Loucy (cell line): ENCODE results near the gene WNT4.

Experiments used
- H2AFZ ChIP-seq: fragments of 200-600 bp; sonication (generic); 2 replicates; pipeline ENCODE4 v1.6.0; 2016; ENCODE audit warnings: antibody characterized with exemption, mild to moderate bottlenecking, low read length, moderate library complexity
- H3F3A ChIP-seq: fragments of 200-600 bp; 2 replicates; pipeline ENCODE4 v1.6.0; 2016; ENCODE audit warnings: antibody characterized with exemption, low read depth, mild to moderate bottlenecking
- H3K27me3 ChIP-seq: fragments of 200-600 bp; sonication (generic); 2 replicates; pipeline ENCODE4 v1.6.1; 2014; ENCODE audit warnings: low read length, mild to moderate bottlenecking; ENCODE audit not compliant: insufficient read depth, poor library complexity, severe bottlenecking
- H3K36me3 ChIP-seq: fragments of 200-600 bp; sonication (generic); 2 replicates; pipeline ENCODE4 v1.6.1; 2016; ENCODE audit warnings: low read length; ENCODE audit not compliant: insufficient read depth
- H3K4me1 ChIP-seq: fragments of 200-600 bp; sonication (generic); 2 replicates; pipeline ENCODE4 v1.5.1; 2014; ENCODE audit warnings: low read length, mild to moderate bottlenecking; ENCODE audit not compliant: insufficient read depth, poor library complexity, severe bottlenecking
- H3K4me2 ChIP-seq: fragments of 200-600 bp; sonication (generic); 2 replicates; pipeline ENCODE4 v1.6.0; 2014; ENCODE audit warnings: antibody characterized with exemption, low read length, low read depth, mild to moderate bottlenecking; ENCODE audit not compliant: poor library complexity, severe bottlenecking
- H3K4me3 ChIP-seq: fragments of 200-600 bp; sonication (generic); 2 replicates; pipeline ENCODE4 v1.5.1; 2014; ENCODE audit warnings: low read length, mild to moderate bottlenecking, mixed read lengths; ENCODE audit not compliant: poor library complexity, severe bottlenecking
- H3K79me2 ChIP-seq: fragments of 200-600 bp; sonication (generic); 2 replicates; pipeline ENCODE4 v1.6.1; 2014; ENCODE audit warnings: low read length; ENCODE audit not compliant: insufficient read depth
- H3K9ac ChIP-seq: fragments of 200-600 bp; sonication (generic); 2 replicates; pipeline ENCODE4 v1.6.0; 2014; ENCODE audit warnings: mild to moderate bottlenecking, low read depth, low read length, moderate library complexity; ENCODE audit not compliant: poor library complexity, severe bottlenecking
- H3K9me2 ChIP-seq: fragments of 200-600 bp; sonication (generic); replicated peaks from 2 replicates; pipeline ENCODE4 v1.6.1; 2016; ENCODE audit warnings: low read depth, low read length, mixed read lengths
- H3K9me3 ChIP-seq: fragments of 200-600 bp; sonication (generic); 2 replicates; pipeline ENCODE4 v1.6.1; 2014; ENCODE audit warnings: mild to moderate bottlenecking, antibody characterized with exemption, low read length, low read depth; ENCODE audit not compliant: insufficient read depth
- H4K20me1 ChIP-seq: fragments of 200-600 bp; sonication (generic); 2 replicates; pipeline ENCODE4 v1.6.0; 2014; ENCODE audit warnings: antibody characterized with exemption, low read length, mild to moderate bottlenecking; ENCODE audit not compliant: insufficient read depth, poor library complexity, severe bottlenecking
- EZH2phosphoT487 ChIP-seq: fragments of 200-600 bp; IDR thresholded peaks from 2 replicates; pipeline ENCODE4 v1.6.1; 2018; ENCODE audit warnings: antibody characterized with exemption, mild to moderate bottlenecking, moderate library complexity, borderline replicate concordance
- TF ChIP-seq, protein P1 (sequence below): fragments of 200-600 bp; sonication (generic); conservative IDR thresholded peaks from 2 replicates; pipeline ENCODE4 v1.5.1; 2014; ENCODE audit warnings: mild to moderate bottlenecking, antibody characterized with exemption, low read length

WNT4 gene

DNA sequence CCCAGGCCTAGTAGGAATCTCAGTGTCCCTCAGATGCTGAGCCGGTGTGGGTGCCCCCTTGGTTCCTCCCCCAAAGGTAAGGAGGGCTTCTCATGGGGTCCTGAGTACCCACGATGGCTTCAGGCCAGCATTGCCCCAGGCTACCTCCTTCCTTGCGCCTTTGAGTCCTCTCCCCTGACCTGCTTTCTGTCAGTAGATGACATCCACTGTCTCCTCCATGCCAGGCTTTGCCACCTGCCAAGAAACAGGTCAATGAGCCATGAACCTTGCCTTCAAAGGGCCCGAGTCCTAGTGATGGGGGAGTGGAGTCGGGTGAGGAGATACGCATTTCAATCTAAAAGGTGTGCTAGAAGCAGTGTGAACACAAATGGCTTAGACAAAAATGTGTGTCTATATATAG lies 15.6 kb downstream of the WNT4 start:
- no peak for TF ChIP-seq EZH2phosphoT487
- TF ChIP-seq, protein P1, sequence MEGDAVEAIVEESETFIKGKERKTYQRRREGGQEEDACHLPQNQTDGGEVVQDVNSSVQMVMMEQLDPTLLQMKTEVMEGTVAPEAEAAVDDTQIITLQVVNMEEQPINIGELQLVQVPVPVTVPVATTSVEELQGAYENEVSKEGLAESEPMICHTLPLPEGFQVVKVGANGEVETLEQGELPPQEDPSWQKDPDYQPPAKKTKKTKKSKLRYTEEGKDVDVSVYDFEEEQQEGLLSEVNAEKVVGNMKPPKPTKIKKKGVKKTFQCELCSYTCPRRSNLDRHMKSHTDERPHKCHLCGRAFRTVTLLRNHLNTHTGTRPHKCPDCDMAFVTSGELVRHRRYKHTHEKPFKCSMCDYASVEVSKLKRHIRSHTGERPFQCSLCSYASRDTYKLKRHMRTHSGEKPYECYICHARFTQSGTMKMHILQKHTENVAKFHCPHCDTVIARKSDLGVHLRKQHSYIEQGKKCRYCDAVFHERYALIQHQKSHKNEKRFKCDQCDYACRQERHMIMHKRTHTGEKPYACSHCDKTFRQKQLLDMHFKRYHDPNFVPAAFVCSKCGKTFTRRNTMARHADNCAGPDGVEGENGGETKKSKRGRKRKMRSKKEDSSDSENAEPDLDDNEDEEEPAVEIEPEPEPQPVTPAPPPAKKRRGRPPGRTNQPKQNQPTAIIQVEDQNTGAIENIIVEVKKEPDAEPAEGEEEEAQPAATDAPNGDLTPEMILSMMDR, result no peak
- H3K79me2 ChIP-seq, result no peaks in the 10 kb centered on the region

DNA sequence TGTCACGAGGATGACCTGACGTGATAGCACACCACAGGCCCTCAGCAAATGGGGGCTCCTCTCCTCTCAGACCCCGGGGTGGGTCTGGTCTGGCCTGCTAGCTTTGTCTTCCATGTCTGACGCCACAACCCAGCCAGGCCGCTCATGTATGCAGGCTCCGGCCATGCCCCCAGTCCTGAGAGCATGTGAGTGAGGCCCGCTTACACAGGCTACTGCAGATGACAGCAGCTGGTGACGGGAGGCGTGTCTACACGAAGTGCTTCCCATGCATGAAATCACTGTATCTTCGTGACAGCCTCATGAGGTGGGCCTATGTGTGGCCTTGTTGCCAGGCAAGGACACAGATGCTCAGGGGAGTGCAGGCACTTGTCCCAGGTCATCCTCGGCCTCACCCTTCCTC lies 16.4 kb downstream of the WNT4 start:
- H3K79me2 ChIP-seq, result no peaks in the 10 kb centered on the region
- H3K27me3 ChIP-seq, result no peaks in the 10 kb centered on the region
- H3K9ac ChIP-seq, result no peak overlapping the region
- H4K20me1 ChIP-seq, result no peaks in the 10 kb centered on the region
- no peaks in the 10 kb centered on the region for H3K4me1 ChIP-seq
- TF ChIP-seq, protein P1, result no peak
- no peak for TF ChIP-seq EZH2phosphoT487
- H3F3A ChIP-seq, result no peaks in the 10 kb centered on the region
- H3K9me3 ChIP-seq, result no peaks in the 10 kb centered on the region
- H3K4me3 ChIP-seq, result no peak overlapping the region
- H2AFZ ChIP-seq, result no peak overlapping the region
- H3K4me2 ChIP-seq, result no peak overlapping the region
- H3K9me2 ChIP-seq, result no peaks in the 10 kb centered on the region
- no peaks in the 10 kb centered on the region for H3K36me3 ChIP-seq

More for the DNA sequence above, 15.6 kb downstream of the WNT4 start:
- Histone ChIP-seq H3K9ac (no peak overlapping the region), H3K4me2 (no peak overlapping the region), H3F3A (no peaks in the 10 kb centered on the region), H3K27me3 (no peaks in the 10 kb centered on the region), H3K4me1 (no peaks in the 10 kb centered on the region), H3K36me3 (no peaks in the 10 kb centered on the region), H2AFZ (no peak overlapping the region), H3K9me3 (no peaks in the 10 kb centered on the region), H3K9me2 (no peaks in the 10 kb centered on the region), H4K20me1 (no peaks in the 10 kb centered on the region), H3K4me3 (no peak overlapping the region)

DNA sequence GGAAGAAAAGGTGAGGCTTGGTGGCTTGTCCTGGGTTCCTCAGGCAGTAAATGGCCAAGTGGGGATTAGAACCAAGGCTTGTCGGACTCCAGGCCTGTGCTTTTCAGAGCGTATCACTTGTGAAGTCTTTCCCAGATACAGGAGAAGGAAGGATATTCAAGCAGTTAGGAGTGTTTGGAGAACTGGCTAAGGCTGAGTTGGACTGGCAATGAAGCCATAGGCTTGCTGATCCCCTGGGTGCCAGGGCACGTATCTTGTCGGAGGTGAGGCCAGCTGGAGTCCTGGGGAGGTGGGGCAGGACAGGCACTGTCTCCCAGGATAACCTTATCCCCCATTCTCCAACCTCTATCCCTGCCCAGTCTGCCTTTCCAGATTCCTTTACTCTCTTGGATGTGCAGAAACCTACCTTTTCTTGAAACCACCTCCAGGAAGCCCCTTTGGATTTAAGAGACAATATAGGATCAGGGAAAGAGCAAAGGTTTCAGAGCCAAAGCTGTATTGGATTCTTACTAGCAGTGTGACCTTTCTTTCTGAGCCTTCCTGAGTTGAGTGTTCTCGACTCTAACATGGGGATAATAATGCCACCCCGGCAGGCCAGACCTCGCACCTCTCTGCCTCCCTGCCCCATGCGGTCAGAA lies 18.2 kb downstream of the WNT4 start:
- Histone ChIP-seq H3K4me1 (no peaks in the 10 kb centered on the region), H2AFZ (no peak overlapping the region), H3K9ac (no peak overlapping the region), H3F3A (no peaks in the 10 kb centered on the region), H3K9me2 (no peaks in the 10 kb centered on the region), H4K20me1 (no peaks in the 10 kb centered on the region), H3K4me3 (no peak overlapping the region), H3K79me2 (no peaks in the 10 kb centered on the region), H3K27me3 (no peaks in the 10 kb centered on the region), H3K36me3 (no peaks in the 10 kb centered on the region), H3K9me3 (no peaks in the 10 kb centered on the region), H3K4me2 (no peak overlapping the region)
- TF ChIP-seq, protein P1, result no peak
- no peak for TF ChIP-seq EZH2phosphoT487
